NOMO-1 (cell line): ENCODE data around the gene STRIP2.
"Not testable (repeated sequence)": the region's sequence is repeated elsewhere in the genome, so short reads cannot be mapped to it uniquely, and the experiment has no call there.

Experiments
- DNase-seq, 2 experiments: peaks; one replicate each; lab custom pipeline; 2025; ENCODE audit not compliant: unreplicated experiment in 2 of 2; lab: John Stamatoyannopoulos, UW

STRIP2 gene

GRCh38 chr7:129450295-129450694 is 16.1 kb downstream of the STRIP2 start:
- DNase-seq: no peak

- DNase-seq: no peak
These were observed 18.5 kb downstream of the STRIP2 start for GRCh38 chr7:129452589-129453231.

GRCh38 chr7:129453510-129454248 is 19.4 kb downstream of the STRIP2 start:
- DNase-seq: no peak

GRCh38 chr7:129454249-129454551 is 20.0 kb downstream of the STRIP2 start:
- DNase-seq: no peak

- DNase-seq: no peak
These were observed 22.2 kb downstream of the STRIP2 start for GRCh38 chr7:129456421-129456820.

- no peak for DNase-seq
These were observed 22.9 kb downstream of the STRIP2 start for GRCh38 chr7:129457101-129457500.

GRCh38 chr7:129458171-129458570 is 23.9 kb downstream of the STRIP2 start:
- no peak for DNase-seq

- DNase-seq: no peak
These were observed 27.6 kb downstream of the STRIP2 start for GRCh38 chr7:129461809-129462208.

- peak in 1 of 2 experiments; percentile 37 for DNase-seq
These were observed 28.2 kb downstream of the STRIP2 start for GRCh38 chr7:129462420-129462819.

GRCh38 chr7:129464194-129464593 is 30.0 kb downstream of the STRIP2 start:
- no peak for DNase-seq

- no peak for DNase-seq
These were observed 30.8 kb downstream of the STRIP2 start for GRCh38 chr7:129465080-129465479.

- no peak for DNase-seq
These were observed 32.6 kb downstream of the STRIP2 start for GRCh38 chr7:129466796-129467195.

- DNase-seq: no peak
These were observed 33.9 kb downstream of the STRIP2 start for GRCh38 chr7:129468087-129468486.

GRCh38 chr7:129468547-129468946 is 34.3 kb downstream of the STRIP2 start:
- no peak for DNase-seq

- no peak for DNase-seq
These were observed 35.7 kb downstream of the STRIP2 start for GRCh38 chr7:129469930-129470329.

GRCh38 chr7:129470411-129470810 is 36.2 kb downstream of the STRIP2 start:
- DNase-seq: no peak

- no peak for DNase-seq
These were observed 37.2 kb downstream of the STRIP2 start for GRCh38 chr7:129471402-129471827.

- DNase-seq: not testable (repeated sequence)
These were observed 41.7 kb downstream of the STRIP2 start for GRCh38 chr7:129475931-129476330.

- DNase-seq: not testable (repeated sequence)
These were observed 42.2 kb downstream of the STRIP2 start for GRCh38 chr7:129476398-129476797.

GRCh38 chr7:129479831-129480230 is 45.6 kb downstream of the STRIP2 start:
- no peak for DNase-seq

- no peak for DNase-seq
These were observed 46.6 kb downstream of the STRIP2 start for GRCh38 chr7:129480674-129481363.

GRCh38 chr7:129481376-129481775 is 47.1 kb downstream of the STRIP2 start:
- DNase-seq: not testable (repeated sequence)
